Mucosa of stomach (tissue), 1 donor: ENCODE measurements around the gene PAK5.

Experiments
- H3K27me3 ChIP-seq: one replicate; pipeline ENCODE4 v1.7.0; 2013; ENCODE audit warnings: mild to moderate bottlenecking, low read length; ENCODE audit not compliant: control insufficient read depth, insufficient read depth
- H3K36me3 ChIP-seq: one replicate; pipeline ENCODE4 v1.7.0; 2013; ENCODE audit warnings: low read length; ENCODE audit not compliant: control insufficient read depth, insufficient read depth
- H3K4me1 ChIP-seq: one replicate; pipeline ENCODE4 v1.7.0; 2013; ENCODE audit warnings: mild to moderate bottlenecking, low read length; ENCODE audit not compliant: control insufficient read depth, insufficient read depth
- H3K4me3 ChIP-seq: one replicate; pipeline ENCODE4 v1.7.0; 2013; ENCODE audit warnings: low read length
- H3K9ac ChIP-seq: one replicate; pipeline ENCODE4 v1.7.0; 2013; ENCODE audit warnings: mild to moderate bottlenecking, low read length, moderate library complexity
- H3K9me3 ChIP-seq: one replicate; pipeline ENCODE4 v1.7.0; 2013; ENCODE audit warnings: mild to moderate bottlenecking, low read length, moderate library complexity; ENCODE audit not compliant: control insufficient read depth
- donor health status: Pancreatic carcinoma.

PAK5 gene

DNA sequence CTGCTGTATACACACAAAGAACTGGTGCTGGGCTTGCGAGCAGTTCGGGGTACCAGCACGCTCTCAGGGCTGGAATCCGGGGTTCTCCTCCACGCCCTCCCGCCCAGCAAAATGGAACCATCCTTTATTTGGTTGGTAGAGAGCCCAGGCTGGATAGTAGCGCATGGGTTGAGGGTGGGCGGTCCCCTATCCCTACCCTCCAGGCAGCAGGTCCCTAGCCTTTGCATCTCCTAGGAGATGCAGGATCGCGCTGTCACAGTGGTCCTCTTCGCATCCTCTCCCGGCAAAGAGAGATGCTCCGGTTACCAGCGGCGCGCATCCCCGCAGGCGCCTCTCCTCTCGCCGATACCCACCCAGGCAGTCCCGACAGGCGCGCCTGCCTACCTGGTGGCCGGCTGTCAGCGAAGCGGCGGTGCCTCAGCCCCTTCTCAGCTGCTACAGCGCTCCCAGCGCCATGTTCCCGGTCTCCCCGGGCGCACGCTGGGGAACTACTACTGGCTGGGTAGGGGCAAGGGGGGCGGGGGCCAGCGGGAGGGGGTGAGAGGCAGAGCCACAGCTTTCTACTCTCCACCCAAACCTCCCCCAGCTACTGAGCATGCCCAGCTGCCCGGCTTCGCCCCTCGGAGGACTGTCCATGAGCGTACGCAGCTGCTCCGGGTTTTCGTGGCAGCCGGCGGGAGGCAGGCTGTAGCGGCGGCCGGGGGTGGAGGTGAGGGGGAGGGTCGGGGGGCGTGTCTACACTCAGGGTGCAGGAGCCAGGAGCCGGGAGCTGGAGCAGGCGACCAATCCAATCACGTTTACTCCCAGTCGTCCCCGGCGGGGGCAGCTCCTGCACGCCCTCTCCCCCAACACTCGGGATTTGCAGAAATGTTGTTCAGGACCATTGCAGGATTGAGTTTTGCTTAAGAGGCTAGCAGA is at the start of gene PAK5:
Gene PAK5, minus strand, starts transcription at position 699 of the 918 bp plus-strand sequence. CDS start 194,748 bp downstream, outside the sequence.
- Histone ChIP-seq H3K36me3 (no peaks in the 10 kb centered on the region), H3K4me3 (no peak within 1 kb of the TSS), H3K4me1 (no peaks in the 10 kb centered on the region), H3K9ac (no peak within 1 kb of the TSS), H3K9me3 (no peaks in the 10 kb centered on the region), H3K27me3 (peaks cover 15% of the 10 kb centered on the region)

DNA sequence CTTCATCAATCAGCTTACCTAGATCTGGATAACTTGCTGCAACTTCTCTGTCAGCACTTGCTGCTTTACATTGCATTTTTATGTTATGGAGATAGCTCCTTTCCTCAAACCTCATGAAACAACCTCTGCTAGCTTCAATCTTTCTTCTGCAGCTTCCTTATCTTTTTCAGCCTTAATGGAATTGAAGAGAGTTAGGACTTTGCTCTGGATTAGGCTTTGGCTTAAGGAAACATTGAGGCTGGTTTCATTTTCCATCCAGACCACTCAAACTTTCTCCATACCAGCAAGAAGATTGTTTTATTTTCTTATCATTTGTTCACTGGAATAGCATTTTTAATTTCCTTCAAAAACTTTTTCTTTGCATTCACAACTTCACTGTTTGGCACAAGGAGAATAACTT is 48.8 kb upstream of the PAK5 start:
- no peak overlapping the region for H3K9ac ChIP-seq
- no peaks in the 10 kb centered on the region for H3K36me3 ChIP-seq
- H3K27me3 ChIP-seq: no peaks in the 10 kb centered on the region
- no peaks in the 10 kb centered on the region for H3K4me1 ChIP-seq
- H3K9me3 ChIP-seq: no peaks in the 10 kb centered on the region
- H3K4me3 ChIP-seq: no peak overlapping the region

DNA sequence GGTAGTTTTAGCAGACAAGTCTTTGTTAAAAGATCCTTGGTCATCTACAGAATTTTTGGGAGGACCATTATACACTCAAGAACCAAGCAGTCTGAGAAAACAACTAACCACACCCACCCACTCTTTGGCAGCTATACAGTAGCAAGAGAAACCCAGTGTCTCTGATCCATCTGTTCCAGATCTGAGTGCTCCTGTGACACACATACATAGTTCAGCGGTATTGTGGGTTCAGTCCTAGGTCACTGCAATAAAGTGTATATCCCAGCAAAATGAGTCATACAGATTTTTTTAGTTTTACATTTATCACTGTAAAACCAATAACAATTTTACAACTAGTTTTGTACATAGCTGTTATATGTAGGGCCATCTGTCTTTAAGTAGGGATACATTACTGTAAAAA is 47.4 kb upstream of the PAK5 start:
- Histone ChIP-seq H3K27me3 (no peaks in the 10 kb centered on the region), H3K4me1 (no peaks in the 10 kb centered on the region), H3K9me3 (no peaks in the 10 kb centered on the region), H3K4me3 (no peak overlapping the region), H3K36me3 (no peaks in the 10 kb centered on the region), H3K9ac (no peak overlapping the region)

DNA sequence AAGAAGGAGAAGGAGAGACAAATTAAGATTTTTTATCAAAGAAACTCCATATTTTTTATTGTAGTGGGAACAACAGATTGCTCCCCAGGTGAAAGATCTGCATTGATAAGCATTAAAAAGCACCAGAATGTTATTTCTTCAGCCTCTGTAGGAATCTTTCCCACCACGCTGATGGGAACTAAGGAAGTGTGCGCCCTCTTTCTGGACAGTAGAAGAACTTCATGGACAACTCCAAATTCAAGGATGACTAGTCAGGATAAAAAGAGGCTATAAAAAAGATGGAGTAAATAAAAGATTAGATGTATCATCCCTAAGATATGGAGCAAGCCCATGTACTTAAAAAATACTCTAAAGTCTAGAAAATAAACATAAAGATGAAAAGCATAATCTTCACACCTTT is 45.8 kb upstream of the PAK5 start:
- H3K27me3 ChIP-seq: no peaks in the 10 kb centered on the region
- no peak overlapping the region for H3K4me3 ChIP-seq
- no peaks in the 10 kb centered on the region for H3K9me3 ChIP-seq
- H3K36me3 ChIP-seq: no peaks in the 10 kb centered on the region
- H3K9ac ChIP-seq: no peak overlapping the region
- H3K4me1 ChIP-seq: no peaks in the 10 kb centered on the region

DNA sequence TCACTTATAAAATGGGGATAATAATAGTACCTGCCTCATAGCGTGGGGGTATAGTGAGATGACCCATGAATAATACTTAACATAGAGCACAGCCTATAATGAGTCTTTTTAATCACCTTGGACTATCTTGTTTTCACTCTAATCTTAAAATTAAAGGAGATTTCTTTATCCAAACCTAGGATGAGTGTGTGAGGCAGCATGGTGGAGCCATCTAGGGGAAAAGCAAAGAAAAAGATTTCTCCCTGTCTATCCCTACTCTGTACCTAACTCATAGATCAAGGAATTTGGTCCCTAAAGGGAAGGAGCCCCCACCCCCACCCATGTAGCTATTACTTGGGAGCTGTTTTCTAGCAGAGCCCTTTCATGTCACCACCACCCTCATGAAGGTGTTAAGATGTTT is 45.2 kb upstream of the PAK5 start:
- H3K4me1 ChIP-seq: no peaks in the 10 kb centered on the region
- no peaks in the 10 kb centered on the region for H3K27me3 ChIP-seq
- no peaks in the 10 kb centered on the region for H3K36me3 ChIP-seq
- H3K4me3 ChIP-seq: no peak overlapping the region
- H3K9ac ChIP-seq: no peak overlapping the region
- no peaks in the 10 kb centered on the region for H3K9me3 ChIP-seq

DNA sequence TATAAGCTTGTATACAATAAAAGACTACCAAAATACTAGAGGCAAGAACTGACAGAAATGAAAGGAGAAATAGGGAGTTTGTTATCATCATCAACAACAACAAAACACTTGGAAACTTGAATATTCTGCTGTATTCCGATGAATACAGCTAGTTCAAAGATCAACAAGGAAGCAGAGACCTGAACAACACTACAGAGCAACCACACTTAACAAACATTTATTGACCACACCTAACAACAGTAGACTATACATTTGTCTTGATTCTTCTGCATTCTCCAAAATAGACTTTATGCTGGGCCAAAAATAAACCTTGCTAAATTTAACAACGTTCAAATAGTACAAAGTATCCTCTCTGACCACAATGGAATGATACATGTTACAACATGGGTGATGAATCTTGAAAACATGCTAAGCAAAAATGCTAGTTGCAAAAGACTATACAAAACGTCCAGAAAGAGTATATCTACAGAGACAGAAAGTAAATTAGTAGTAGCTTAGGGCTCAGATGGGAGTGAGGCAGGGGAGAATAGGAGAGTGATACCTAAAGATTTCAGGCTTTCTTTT is 39.1 kb upstream of the PAK5 start:
- H3K27me3 ChIP-seq: no peaks in the 10 kb centered on the region
- no peak overlapping the region for H3K4me3 ChIP-seq

DNA sequence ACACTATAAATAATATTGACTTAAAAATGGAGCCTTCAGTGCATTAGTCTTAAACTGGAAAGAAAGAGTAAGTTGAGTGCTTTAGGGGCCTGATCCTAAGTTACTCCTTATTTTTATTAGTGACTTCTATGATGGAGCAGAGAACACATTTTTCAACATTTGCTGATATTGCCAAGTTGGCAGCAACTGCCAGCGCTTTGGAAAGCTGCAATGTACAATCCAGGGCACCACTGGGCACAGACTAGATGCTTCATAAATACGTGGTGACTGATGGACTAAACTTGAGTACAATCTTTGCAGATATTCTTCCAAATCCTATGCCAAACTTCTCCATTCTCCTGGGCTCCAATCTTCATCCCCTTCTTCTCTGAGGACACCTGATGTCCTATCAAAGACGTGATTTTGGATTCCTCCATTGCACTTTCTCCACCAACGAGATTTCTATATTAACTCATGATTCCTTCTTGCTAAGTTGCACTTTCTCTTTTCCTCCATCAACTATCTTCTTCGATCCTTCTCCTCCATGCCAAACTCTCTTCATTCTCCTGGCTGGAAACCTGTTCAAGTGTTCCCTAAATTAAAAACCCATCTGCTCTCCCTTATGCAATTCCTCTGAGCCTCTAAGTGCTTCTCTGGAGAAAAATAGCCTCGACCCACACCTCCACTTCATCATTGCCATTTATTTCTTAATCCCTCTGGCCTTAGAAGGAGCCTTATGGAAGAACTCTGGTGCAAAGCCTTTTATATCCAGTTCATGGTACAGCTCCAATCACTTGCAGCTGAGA is 28.5 kb upstream of the PAK5 start:
- no peaks in the 10 kb centered on the region for H3K4me1 ChIP-seq
- no peaks in the 10 kb centered on the region for H3K9me3 ChIP-seq
- H3K9ac ChIP-seq: no peak overlapping the region
- H3K27me3 ChIP-seq: no peaks in the 10 kb centered on the region
- no peak overlapping the region for H3K4me3 ChIP-seq
- H3K36me3 ChIP-seq: no peaks in the 10 kb centered on the region

More for the DNA sequence above, 39.1 kb upstream of the PAK5 start:
- Histone ChIP-seq H3K36me3 (no peaks in the 10 kb centered on the region), H3K9ac (no peak overlapping the region), H3K4me1 (no peaks in the 10 kb centered on the region), H3K9me3 (no peaks in the 10 kb centered on the region)

DNA sequence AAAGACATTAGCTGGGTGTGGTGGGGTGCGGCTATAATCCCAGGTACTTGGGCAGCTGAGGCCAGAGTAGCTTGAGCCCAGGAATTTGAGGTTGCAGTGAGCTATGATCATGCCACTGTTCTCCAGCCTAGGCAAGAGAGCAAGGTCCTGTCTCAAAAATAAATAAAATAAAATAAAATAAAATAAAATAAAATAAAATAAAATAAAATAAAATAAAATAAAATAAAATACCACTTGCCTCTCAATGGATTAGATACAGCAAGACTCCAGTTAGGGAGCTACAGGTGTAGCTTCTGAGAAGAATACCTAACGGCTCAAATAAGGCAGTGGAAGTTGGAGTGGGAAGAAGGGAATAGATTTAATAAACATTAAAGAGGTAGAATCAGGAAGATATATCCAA is 13.7 kb upstream of the PAK5 start:
- Histone ChIP-seq H3K9me3 (no peaks in the 10 kb centered on the region), H3K27me3 (no peaks in the 10 kb centered on the region), H3K4me3 (no peak overlapping the region), H3K36me3 (no peaks in the 10 kb centered on the region), H3K4me1 (no peaks in the 10 kb centered on the region), H3K9ac (no peak overlapping the region)

DNA sequence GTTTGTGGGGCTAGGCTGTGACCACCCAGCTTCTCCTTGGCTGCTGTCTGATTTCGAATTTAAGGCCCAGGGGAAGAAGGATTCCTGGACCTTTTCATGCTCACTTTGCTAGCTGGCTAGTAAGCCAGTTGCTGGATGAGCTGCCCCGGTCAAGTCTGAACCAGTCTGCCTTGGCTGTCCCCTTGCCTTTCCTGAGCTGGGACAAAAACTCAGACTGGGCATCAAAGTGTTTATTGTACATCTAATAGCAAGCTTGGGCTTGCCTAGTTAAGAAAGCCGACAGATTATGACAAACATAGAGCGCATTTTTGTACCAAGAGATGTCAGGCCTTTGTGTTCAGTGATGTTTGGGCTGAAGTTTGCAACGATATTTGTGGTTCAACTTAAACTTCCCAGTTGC is 750 bp upstream of the PAK5 start:
- no peaks in the 10 kb centered on the region for H3K9me3 ChIP-seq
- no peak overlapping the region for H3K9ac ChIP-seq
- H3K4me3 ChIP-seq: no peak overlapping the region
- H3K36me3 ChIP-seq: no peaks in the 10 kb centered on the region
- H3K4me1 ChIP-seq: no peaks in the 10 kb centered on the region
- peaks cover 15% of the 10 kb centered on the region for H3K27me3 ChIP-seq

DNA sequence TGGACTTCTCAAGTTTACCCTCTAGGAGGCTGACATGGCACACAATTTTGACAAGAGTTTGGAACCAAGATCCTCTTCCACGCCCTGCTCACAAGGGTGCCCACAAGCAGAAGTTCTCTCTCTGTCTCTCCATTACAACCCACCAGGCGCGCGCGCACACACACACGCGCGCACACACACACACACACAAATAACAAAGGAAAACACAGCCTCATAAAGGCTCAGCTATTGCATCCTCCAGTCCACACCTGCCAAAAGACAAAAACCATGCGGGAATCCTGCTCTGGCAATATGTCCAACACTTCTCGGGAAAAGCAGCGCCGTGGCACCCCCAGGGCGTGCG is 870 bp downstream of the PAK5 start:
- no peaks in the 10 kb centered on the region for H3K4me1 ChIP-seq
- no peaks in the 10 kb centered on the region for H3K9me3 ChIP-seq
- H3K4me3 ChIP-seq: no peak overlapping the region
- peaks cover 15% of the 10 kb centered on the region for H3K27me3 ChIP-seq
- H3K9ac ChIP-seq: no peak overlapping the region
- no peaks in the 10 kb centered on the region for H3K36me3 ChIP-seq

DNA sequence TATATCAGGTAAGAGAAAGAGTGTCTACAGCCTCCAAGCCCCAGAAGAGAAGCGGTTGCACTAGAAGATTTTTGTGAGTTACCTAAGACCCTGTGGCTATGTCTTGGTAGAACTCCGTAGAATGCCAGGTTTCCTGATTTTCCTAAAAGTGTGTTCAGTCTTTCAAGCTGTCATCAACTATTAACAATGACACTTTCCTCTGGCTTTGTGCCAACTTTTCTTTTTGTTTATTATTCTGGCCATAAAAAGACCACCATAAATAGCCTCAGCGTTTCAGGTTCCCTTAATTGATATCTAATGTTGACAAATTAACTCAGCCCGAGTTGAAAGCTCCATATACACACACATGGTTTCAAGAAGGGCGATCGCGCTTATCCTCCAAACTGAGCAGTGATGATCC is 1.2 kb downstream of the PAK5 start:
- H3K36me3 ChIP-seq: no peaks in the 10 kb centered on the region
- peaks cover 15% of the 10 kb centered on the region for H3K27me3 ChIP-seq
- no peak overlapping the region for H3K4me3 ChIP-seq
- H3K9ac ChIP-seq: no peak overlapping the region
- H3K4me1 ChIP-seq: no peaks in the 10 kb centered on the region
- H3K9me3 ChIP-seq: no peaks in the 10 kb centered on the region

DNA sequence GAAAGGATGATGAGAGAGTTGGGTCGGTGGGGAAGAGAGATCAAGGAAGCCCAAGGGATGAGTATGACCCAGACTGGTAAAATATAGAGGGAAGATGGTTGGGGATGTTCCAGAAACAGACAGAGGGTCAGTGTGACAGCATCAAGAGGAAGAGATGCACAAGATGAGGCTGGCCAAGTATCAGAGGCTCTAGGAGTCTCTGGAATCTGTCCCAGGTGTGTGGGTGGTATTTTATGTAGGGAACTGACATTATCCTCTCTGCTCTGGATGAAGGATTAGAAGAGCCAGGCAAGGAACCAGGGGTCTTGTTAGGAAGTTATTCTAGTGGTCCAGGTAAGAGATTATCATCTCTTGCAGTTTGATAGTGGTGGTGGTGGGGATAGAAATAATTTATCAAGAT is 3.6 kb downstream of the PAK5 start:
- Histone ChIP-seq H3K27me3 (peaks cover 15% of the 10 kb centered on the region), H3K36me3 (no peaks in the 10 kb centered on the region), H3K4me3 (no peak overlapping the region)

More for the DNA sequence above, 3.6 kb downstream of the PAK5 start:
- Histone ChIP-seq H3K9ac (no peak overlapping the region), H3K9me3 (no peaks in the 10 kb centered on the region), H3K4me1 (no peaks in the 10 kb centered on the region)
